SK-MEL-5 (cell line): ENCODE results near the gene PLEKHN1. TPM values are rescaled to one million over a fixed set of nuclear protein-coding genes. Genes with fewer than 3 reads are reported as not detected.
A peak's percentile ranks its signal among the peaks of the same experiment; 100 is the strongest.

Experiments used
- DNase-seq: peaks from one replicate; pipeline ENCODE4 v3.0.0-alpha.2; 2016; ENCODE audit warnings: low read depth, low spot score
- in situ Hi-C: cut with HindIII; loops from 2 replicates; pipeline ENCODE4 v1.10.0; 2016; ENCODE audit warnings: low sequenced_read_pairs, high pct_unique_total_duplicates, low pct_unique_long_range_greater_than_20kb
- total RNA-seq: library from RNA; depleted of rRNA; stranded (reverse); fragments of >200 nt; shearing (Covaris generic); gene quantifications from 2 replicates; pipeline ENCODE4 v1.2.3, GENCODE V29; 2014

PLEKHN1 gene
- total RNA-seq, 1 experiment from 2014 or later: 0.03 TPM

GRCh38 chr1:928825-929661 is 37.2 kb upstream of the PLEKHN1 start:
- in situ Hi-C loops: no loop called here
- no peak for DNase-seq

DNA sequence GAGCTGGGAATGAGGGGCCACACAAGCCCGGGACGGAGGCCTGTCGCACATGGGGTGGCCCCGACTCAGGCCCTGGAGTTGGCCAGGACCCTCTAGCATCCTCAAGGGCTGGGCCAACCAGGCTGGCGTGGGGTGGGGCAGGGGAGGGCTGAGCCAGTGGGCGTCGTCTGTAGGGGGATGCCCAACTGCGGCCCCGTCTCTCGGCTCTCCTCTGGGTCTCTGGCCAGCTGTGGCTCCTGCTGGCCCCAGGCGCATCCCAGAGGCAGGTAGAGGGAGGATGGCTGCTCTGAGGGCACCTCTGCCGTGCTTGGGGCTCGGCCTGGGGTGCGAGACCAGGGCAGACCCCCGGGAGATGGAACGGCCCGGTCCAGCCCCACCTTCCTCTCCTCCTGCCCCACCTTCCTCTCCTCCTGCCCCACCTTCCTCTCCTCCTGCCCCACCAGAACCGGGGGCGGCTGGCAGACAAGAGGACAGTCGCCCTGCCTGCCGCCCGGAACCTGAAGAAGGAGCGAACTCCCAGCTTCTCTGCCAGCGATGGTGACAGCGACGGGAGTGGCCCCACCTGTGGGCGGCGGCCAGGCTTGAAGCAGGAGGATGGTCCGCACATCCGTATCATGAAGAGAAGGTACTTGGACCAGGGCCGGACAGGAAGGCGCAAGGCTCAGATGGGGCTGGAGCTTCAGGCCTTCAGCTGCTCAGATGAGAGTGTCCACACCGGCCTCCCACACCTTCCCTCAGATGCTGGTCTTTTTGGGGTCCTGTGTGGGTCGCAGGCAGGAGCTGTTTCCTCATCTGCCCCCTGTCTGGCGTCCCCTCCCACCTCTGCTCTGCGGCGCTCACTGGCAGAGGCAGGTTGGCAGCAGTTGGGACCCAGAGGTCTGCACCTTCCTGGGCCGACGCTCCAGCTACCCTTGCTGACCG is 36.3 kb upstream of the PLEKHN1 start:
- DNase-seq: no peak
- in situ Hi-C loops: no loop called here

GRCh38 chr1:930633-931138 is 35.6 kb upstream of the PLEKHN1 start:
- no peak for DNase-seq
- in situ Hi-C loops: no loop called here

GRCh38 chr1:931380-932172 is 34.7 kb upstream of the PLEKHN1 start:
- in situ Hi-C loops: no loop called here
- no peak for DNase-seq

- in situ Hi-C loops: no loop called here
- no peak for DNase-seq
Measured at GRCh38 chr1:932173-932510, 34.1 kb upstream of the PLEKHN1 start.

DNA sequence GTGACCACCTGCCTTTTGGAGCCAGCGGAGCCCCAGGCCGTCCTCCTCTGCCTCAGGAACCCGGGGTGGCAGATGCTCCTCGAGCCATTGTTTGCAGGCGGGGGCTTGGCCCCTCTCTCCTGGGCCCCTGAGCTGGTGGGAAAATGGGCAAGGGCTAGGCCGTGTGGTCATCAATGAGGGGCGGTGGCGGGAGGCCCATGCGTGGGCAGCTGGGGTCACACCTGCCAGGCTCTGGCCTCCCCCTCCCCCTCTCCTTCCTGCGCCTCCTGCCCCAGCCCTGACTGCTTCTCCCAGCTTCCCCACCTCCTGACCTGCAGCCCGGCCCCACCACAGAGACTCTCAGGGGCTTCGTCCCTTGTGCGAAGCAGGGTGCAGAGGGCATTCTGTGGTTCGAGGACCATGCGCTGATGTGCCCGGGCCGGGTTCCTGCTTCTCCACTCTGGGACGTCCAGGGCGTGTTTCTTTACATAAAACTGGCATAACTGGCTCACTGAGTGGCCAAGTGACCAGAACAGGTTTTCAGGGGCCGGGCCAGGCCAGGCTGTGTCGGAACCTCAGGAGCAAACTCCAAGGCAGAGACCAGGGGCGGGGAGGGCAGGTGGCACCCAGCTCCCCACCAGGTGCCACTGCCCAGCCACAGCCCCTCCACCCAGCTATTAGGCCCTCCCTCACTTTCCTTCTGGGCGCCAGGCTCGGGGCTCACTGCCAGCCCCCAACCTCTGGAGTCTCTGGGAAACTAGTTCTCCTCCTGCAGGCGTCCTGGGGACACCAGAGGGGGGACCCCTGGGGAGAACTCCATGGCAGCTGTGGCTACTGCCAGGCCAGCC is 33.3 kb upstream of the PLEKHN1 start:
- in situ Hi-C loops: no loop called here
- DNase-seq: no peak

- in situ Hi-C loops: no loop called here
- DNase-seq: no peak
Measured at GRCh38 chr1:933603-933940, 32.7 kb upstream of the PLEKHN1 start.

DNA sequence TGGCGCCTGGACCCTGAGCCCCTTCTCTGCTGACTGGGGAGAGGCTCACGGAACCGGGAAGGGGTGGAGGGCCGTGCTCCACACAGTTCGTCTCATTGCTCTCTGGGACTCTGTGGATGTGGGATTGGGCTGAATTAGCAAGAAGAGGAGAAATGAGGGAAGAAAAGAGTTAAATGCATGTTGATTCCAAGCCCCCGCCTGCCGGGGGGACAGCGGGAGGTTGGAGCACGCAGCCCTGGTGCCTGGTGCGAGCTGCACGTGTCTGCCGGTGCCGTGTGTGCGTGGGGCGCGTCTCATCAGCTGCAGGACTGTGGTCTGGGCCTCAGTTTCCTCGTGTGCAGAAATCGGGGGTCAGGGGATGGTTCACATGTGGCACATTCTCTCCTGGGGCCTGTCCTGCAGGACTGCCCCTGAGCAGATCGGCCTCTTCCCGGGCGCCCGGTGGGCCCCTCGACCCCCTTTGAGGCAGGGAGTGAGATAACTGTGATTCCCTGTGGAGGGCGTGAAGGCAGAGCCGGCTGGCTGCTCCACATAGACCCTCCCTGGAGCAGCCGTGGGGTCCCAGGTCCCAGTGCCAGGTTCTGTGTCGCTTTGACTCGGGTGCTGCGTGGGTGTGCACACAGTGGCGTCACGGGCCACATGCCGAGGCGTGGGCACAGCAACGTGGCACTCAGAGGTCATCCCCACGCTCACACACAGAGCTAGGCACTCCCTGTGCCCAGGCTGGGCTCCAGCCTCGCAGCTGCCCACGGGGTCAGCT is 31.1 kb upstream of the PLEKHN1 start:
- in situ Hi-C loops: no loop called here
- DNase-seq: no peak

GRCh38 chr1:935751-936231 is 30.5 kb upstream of the PLEKHN1 start:
- in situ Hi-C loops: no loop called here
- no peak for DNase-seq

DNA sequence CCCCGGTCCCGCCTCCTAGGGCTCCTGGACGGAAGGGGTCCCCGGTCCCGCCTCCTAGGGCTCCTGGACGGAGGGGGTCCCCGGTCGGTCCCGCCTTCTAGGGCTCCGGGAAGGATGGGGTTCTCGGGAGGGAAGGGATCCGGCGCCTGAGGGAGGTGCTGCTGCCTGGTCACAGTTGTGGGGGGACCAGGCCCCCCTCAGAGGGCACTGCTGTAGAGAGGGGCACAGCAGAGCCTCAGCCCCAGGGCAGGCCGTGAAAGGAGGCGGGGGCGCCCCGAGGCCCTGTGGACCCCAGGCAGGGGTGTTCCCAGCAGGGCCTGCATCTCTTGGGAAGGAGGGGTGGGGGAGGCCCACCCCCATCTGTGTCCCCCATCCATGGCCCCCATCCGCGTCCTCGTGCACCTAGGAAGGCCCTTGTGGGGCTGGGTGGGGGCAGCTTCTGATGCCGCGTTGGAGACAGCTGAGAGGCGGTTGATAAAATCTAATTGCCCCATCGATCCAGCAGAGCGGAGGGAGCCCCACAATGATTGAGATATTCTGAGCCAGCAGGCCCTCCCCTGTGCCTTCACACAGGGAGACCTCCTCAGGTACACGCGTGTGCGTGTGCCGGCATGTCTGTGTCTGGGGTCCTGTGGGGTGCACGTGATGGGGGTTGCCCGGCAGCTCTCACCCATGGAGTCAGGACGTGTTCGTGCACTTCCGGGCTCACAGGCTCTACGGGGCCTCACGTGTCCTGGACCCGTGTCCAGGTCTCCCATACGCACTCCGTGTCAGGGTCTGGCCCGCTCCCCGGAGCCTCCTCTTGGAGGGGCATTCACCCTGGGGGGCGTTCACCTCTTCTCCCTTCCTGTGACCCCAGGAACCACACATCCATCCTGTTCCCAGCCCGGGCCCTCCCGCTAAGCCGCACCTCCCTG is 29.7 kb upstream of the PLEKHN1 start:
- no peak for DNase-seq
- in situ Hi-C loops: no loop called here

GRCh38 chr1:937521-937920 is 28.8 kb upstream of the PLEKHN1 start:
- DNase-seq: no peak
- in situ Hi-C loops: no loop called here

DNA sequence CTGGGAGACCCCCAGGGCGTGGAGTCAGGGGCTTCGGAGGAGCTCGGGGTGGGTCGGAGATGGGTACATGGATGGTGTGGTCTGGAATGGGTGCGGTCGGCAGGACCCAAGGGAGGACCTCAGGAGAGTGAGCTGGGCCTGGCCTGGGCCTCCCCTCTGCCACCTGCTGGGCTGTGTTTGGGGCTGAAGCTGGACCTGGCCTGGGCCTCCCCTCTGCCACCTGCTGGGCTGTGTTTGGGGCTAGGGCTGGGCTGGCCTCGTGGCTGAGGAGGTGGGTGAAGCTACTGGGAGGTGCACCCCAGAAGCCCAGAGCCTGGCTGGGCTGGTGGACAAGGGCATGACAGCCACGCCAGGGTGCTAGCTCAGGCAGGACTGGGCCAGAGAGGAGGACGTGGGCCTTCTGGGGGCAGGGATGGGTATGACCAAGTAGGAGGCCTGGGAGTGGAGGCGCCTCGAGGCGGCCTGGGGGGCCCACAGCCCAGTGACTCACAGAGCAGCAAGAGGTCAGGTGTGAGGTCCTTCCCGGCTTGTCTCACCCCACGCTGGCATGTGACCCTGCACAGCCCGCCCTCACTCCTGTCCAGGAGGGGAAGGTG is 28.1 kb upstream of the PLEKHN1 start:
- in situ Hi-C loops: no loop called here
- peak; percentile 41 for DNase-seq

DNA sequence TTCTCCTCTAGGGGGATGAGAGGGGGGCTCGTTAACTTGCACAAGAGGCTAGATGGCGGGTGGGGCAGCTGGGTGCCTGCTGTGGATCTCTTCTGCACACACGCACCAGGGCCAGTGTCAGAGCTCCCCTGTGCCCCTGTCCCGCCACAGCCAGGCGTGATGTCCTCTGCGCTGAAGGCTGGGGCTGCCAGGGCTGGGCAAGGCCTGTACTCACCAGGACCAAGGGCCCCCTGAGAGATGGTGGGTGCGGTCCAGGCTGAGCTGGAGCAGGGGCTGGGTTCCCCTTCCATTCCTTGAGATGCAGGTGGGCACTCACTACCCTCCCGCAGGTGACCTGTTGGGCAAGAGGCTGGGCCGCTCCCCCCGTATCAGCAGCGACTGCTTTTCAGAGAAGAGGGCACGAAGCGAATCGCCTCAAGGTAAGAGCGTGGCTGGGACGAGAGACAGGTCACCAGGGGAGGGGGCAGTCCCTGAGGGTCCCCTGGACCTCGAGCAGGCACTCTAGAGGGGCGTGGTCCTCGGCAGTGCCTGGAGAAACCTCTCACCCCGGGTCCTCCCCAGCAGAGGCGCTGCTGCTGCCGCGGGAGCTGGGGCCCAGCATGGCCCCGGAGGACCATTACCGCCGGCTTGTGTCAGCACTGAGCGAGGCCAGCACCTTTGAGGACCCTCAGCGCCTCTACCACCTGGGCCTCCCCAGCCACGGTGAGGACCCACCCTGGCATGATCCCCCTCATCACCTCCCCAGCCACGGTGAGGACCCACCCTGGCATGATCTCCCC is 27.4 kb upstream of the PLEKHN1 start:
- DNase-seq: no peak
- in situ Hi-C loops: no loop called here

- no peak for DNase-seq
- in situ Hi-C loops: no loop called here
Measured at GRCh38 chr1:939511-940106, 26.7 kb upstream of the PLEKHN1 start.
